Prostate gland (tissue), 2 donors: Measurements from ENCODE around the gene EGLN1.

Experiments
- POLR2A ChIP-seq: fragments of 450-650 bp; IDR thresholded peaks from one replicate; pipeline ENCODE4 v1.6.1; 2016; ENCODE audit warnings: antibody characterized with exemption, mild to moderate bottlenecking
- POLR2AphosphoS5 ChIP-seq: sonication (generic); formaldehyde crosslinking; IDR thresholded peaks from one replicate; pipeline ENCODE4 v1.6.1; 2017; ENCODE audit warnings: antibody characterized with exemption
- TF ChIP-seq, protein P1 (sequence below), 4 experiments: fragments of 200-600 bp in 2 of 4; fragments of 450-650 bp in 2 of 4; sonication (generic) in 2 of 4; IDR thresholded peaks; 1 replicate in 3 of 4; 2 replicates in 1 of 4; pipeline ENCODE4 v1.5.1; 2016 to 2019; ENCODE audit warnings: antibody characterized with exemption in 4 of 4, mild to moderate bottlenecking in 2 of 4, moderate library complexity in 2 of 4

GRCh38 chr1:231395076-231395997 is 26.8 kb downstream of the EGLN1 start:
- TF ChIP-seq, protein P1, sequence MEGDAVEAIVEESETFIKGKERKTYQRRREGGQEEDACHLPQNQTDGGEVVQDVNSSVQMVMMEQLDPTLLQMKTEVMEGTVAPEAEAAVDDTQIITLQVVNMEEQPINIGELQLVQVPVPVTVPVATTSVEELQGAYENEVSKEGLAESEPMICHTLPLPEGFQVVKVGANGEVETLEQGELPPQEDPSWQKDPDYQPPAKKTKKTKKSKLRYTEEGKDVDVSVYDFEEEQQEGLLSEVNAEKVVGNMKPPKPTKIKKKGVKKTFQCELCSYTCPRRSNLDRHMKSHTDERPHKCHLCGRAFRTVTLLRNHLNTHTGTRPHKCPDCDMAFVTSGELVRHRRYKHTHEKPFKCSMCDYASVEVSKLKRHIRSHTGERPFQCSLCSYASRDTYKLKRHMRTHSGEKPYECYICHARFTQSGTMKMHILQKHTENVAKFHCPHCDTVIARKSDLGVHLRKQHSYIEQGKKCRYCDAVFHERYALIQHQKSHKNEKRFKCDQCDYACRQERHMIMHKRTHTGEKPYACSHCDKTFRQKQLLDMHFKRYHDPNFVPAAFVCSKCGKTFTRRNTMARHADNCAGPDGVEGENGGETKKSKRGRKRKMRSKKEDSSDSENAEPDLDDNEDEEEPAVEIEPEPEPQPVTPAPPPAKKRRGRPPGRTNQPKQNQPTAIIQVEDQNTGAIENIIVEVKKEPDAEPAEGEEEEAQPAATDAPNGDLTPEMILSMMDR (IDR thresholded peaks at IDR 0.05), result no peak
- TF ChIP-seq POLR2A (no peak), POLR2AphosphoS5 (no peak)
